ENCODE results near the gene RNF133. TPM values are rescaled to one million over a fixed set of nuclear protein-coding genes. Genes with fewer than 3 reads are reported as not detected.

The RNF133 gene, protein sequence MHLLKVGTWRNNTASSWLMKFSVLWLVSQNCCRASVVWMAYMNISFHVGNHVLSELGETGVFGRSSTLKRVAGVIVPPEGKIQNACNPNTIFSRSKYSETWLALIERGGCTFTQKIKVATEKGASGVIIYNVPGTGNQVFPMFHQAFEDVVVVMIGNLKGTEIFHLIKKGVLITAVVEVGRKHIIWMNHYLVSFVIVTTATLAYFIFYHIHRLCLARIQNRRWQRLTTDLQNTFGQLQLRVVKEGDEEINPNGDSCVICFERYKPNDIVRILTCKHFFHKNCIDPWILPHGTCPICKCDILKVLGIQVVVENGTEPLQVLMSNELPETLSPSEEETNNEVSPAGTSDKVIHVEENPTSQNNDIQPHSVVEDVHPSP
- total RNA-seq = not detected in 2 replicates
- long read RNA-seq = 0 reads

DNA sequence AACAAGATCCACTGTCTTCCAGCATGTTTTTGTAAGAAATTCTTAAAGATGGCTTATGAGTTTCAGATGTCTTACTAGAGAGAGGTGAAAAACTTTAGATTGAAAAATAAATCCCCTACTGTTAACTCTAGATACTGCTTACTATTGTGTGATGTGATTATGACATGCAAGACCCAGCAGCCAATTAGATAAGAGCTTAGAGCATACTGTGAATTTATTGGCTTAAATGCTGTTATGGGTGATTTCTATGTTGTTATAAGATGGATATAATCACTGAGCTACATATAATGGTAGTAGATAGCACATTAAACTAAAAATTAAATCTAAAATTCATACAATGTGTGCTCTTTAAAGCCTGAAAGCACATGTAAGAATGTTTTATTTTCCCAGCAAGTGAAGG lies at the start of gene RNF133:
RNF133 (minus strand) TSS at position 101 of the 400 bp plus-strand sequence. CDS start 199 bp downstream, outside the sequence.
- no peaks in the 10 kb centered on the region for H3K9me3 Mint-ChIP-seq (ENCODE audit: low read depth)
- DNase-seq (ENCODE audit: low spot score, unreplicated experiment) = no peak
- H3K4me1 Mint-ChIP-seq (ENCODE audit: low read depth) = peaks cover 9% of the 10 kb centered on the region
- TF ChIP-seq CTCF (IDR thresholded peaks at IDR 0.05; ENCODE audit: unreplicated experiment) = no peak
- H3K36me3 Mint-ChIP-seq (ENCODE audit: insufficient read depth) = no peaks in the 10 kb centered on the region
- H3K27ac Mint-ChIP-seq = no peak within 1 kb of the TSS
- H3K27me3 Mint-ChIP-seq = no peaks in the 10 kb centered on the region
- no peak within 1 kb of the TSS for H3K4me3 Mint-ChIP-seq (ENCODE audit: low read depth)

DNA sequence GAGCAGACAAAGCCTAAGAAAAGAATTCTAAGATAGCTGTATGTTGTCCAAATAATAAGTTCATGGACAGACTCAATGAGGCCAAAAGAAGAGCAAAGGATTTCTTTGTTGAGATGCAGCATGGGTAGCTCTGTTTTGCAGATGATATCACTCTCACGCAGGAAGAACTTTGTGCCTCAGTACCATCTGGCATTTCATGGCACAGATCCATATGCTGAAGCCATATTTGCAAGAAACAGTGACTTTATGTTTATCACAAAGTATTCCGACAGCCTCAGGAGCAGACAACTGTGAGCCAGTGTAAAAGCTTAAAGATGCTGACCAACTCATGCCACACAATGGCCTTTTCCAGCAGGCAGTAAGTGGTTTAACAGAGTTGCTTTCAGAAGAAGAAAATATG lies 49.3 kb upstream of the RNF133 start:
- Mint-ChIP-seq H3K4me1 (ENCODE audit: low read depth) (peaks cover 5% of the 10 kb centered on the region), H3K27me3 (no peaks in the 10 kb centered on the region), H3K9me3 (ENCODE audit: low read depth) (no peaks in the 10 kb centered on the region), H3K27ac (no peak overlapping the region), H3K4me3 (ENCODE audit: low read depth) (no peak overlapping the region), H3K36me3 (ENCODE audit: insufficient read depth) (no peaks in the 10 kb centered on the region)
- no peak for TF ChIP-seq CTCF (IDR thresholded peaks at IDR 0.05; ENCODE audit: unreplicated experiment)
- no peak for DNase-seq (ENCODE audit: low spot score, unreplicated experiment)

DNA sequence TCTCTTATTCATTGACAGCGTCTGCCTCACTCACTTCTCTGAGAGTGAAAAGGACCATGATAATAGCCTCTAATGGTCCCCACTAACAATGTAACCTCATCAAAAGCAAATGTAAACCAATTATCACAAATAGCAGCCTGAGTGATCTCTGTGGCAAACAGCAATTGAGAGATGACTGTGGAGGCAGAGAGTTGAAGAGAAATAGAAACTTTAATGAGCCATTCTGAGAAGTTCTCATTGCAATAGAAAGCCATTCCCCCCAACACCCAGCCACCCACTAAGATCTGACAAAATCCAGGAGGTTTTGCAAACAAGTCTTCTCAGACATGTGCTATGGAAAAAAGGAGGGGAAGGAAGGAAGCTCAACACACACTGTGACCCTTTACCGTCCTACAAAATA lies 48.0 kb upstream of the RNF133 start:
- H3K9me3 Mint-ChIP-seq (ENCODE audit: low read depth) = no peaks in the 10 kb centered on the region
- no peaks in the 10 kb centered on the region for H3K4me1 Mint-ChIP-seq (ENCODE audit: low read depth)
- no peak overlapping the region for H3K4me3 Mint-ChIP-seq (ENCODE audit: low read depth)
- DNase-seq (ENCODE audit: low spot score, unreplicated experiment) = no peak
- no peak for TF ChIP-seq CTCF (IDR thresholded peaks at IDR 0.05; ENCODE audit: unreplicated experiment)
- H3K36me3 Mint-ChIP-seq (ENCODE audit: insufficient read depth) = no peaks in the 10 kb centered on the region
- H3K27me3 Mint-ChIP-seq = no peaks in the 10 kb centered on the region
- no peak overlapping the region for H3K27ac Mint-ChIP-seq

DNA sequence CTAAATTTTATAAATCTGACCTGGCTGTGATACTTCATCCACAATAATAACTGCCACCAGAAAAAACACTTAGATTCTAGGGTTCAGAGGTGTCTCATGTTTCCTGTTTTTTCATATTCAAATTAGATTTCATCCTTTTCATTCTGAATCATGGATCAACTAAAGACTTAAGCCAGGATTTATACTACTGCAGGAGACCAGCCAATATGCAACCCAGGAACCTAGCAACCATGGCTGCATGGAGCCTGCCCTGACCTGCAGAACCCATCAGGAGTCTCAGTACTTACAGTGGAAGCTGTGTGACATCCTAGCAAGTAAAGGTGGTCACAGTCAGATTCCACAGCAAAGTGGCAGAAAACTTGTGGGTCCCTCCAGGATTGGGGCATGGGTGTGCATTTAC lies 44.3 kb upstream of the RNF133 start:
- H3K4me1 Mint-ChIP-seq (ENCODE audit: low read depth) = no peaks in the 10 kb centered on the region

DNA sequence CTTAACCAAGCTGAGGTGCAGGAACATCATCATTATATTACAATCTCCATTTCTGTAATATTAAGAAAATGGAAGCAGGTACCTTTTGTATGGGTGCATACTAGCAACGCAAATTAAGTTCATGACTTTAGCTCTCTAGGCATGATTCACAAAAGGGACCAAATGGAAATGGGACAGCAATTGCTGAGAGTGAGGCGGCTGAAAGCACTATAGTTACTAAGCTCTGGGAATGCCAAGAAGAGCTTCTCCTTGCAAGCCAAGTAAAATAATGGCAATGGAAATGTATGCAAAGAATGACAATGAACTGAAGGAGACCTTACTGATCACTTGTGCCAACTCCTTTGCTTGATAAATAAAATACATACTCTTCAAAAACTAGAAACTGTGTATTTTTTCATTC lies 40.0 kb upstream of the RNF133 start:
- no peak for TF ChIP-seq CTCF (IDR thresholded peaks at IDR 0.05; ENCODE audit: unreplicated experiment)
- Mint-ChIP-seq H3K36me3 (ENCODE audit: insufficient read depth) (no peaks in the 10 kb centered on the region), H3K27me3 (no peaks in the 10 kb centered on the region), H3K9me3 (ENCODE audit: low read depth) (no peaks in the 10 kb centered on the region), H3K4me1 (ENCODE audit: low read depth) (no peaks in the 10 kb centered on the region), H3K27ac (no peak overlapping the region), H3K4me3 (ENCODE audit: low read depth) (no peak overlapping the region)
- DNase-seq (ENCODE audit: low spot score, unreplicated experiment) = no peak

More for the DNA sequence above, 44.3 kb upstream of the RNF133 start:
- DNase-seq (ENCODE audit: low spot score, unreplicated experiment) = no peak
- no peak overlapping the region for H3K27ac Mint-ChIP-seq
- no peak overlapping the region for H3K4me3 Mint-ChIP-seq (ENCODE audit: low read depth)
- no peaks in the 10 kb centered on the region for H3K27me3 Mint-ChIP-seq
- TF ChIP-seq CTCF (IDR thresholded peaks at IDR 0.05; ENCODE audit: unreplicated experiment) = no peak
- H3K9me3 Mint-ChIP-seq (ENCODE audit: low read depth) = no peaks in the 10 kb centered on the region
- no peaks in the 10 kb centered on the region for H3K36me3 Mint-ChIP-seq (ENCODE audit: insufficient read depth)

All from progenitor cell of endocrine pancreas (in vitro differentiated cells).